ENCODE data around the gene TMED8.

TMED8 gene

DNA sequence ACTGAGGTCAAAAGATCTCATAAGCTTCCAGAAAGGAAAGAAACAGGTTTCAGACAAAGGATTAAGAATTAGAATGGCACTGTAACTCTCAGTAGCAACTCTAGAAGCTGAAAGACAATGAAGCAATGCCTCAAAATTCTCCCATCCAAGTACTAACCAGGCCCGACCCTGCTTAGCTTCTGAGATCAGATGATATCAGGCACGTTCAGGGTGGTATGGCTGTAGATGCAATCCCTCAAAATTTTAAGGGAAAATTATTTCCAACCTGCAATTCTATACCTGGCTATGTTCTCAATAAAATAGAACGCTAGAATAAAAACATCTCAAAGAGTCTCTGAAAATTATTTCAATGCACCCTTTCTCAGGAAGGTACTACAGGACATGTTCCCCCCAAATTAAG lies 26.9 kb upstream of the TMED8 start:
- no peaks in the 10 kb centered on the region for H3K27me3 Mint-ChIP-seq (ENCODE audit: low read depth)
- H3K27ac Mint-ChIP-seq, result no peak overlapping the region
- TF ChIP-seq, protein P1, sequence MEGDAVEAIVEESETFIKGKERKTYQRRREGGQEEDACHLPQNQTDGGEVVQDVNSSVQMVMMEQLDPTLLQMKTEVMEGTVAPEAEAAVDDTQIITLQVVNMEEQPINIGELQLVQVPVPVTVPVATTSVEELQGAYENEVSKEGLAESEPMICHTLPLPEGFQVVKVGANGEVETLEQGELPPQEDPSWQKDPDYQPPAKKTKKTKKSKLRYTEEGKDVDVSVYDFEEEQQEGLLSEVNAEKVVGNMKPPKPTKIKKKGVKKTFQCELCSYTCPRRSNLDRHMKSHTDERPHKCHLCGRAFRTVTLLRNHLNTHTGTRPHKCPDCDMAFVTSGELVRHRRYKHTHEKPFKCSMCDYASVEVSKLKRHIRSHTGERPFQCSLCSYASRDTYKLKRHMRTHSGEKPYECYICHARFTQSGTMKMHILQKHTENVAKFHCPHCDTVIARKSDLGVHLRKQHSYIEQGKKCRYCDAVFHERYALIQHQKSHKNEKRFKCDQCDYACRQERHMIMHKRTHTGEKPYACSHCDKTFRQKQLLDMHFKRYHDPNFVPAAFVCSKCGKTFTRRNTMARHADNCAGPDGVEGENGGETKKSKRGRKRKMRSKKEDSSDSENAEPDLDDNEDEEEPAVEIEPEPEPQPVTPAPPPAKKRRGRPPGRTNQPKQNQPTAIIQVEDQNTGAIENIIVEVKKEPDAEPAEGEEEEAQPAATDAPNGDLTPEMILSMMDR (IDR thresholded peaks at IDR 0.05; ENCODE audit: unreplicated experiment in 3 of 3), result no peak
- H3K4me3 Mint-ChIP-seq, result no peak overlapping the region
- H3K36me3 Mint-ChIP-seq (ENCODE audit: low read depth), result peaks cover 6% of the 10 kb centered on the region
- H3K4me1 Mint-ChIP-seq, result peaks cover 9% of the 10 kb centered on the region
- no peaks in the 10 kb centered on the region for H3K9me3 Mint-ChIP-seq

DNA sequence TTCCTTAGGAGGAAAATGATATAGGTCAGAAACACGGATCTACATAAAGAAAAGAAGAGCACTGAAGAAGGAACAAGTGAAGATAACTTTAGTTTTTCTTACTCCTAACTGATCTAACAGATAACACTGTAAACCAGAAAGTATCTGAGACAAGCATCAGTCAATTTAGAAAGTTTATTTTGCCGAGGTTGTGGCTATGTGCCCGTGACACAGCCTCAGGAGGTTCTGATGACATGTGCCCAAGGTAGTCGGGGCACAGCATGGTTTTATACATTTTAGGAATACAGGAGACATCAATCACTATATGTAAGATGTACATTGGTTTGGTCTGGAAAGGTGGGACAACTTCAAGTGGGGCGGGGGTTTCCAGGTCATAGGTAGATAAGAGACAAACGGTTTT lies 23.3 kb upstream of the TMED8 start:
- Mint-ChIP-seq H3K4me3 (no peak overlapping the region), H3K27me3 (ENCODE audit: low read depth) (no peaks in the 10 kb centered on the region), H3K4me1 (no peaks in the 10 kb centered on the region), H3K36me3 (ENCODE audit: low read depth) (peaks cover 12% of the 10 kb centered on the region), H3K27ac (no peak overlapping the region), H3K9me3 (peaks cover 5% of the 10 kb centered on the region)
- TF ChIP-seq, protein P1 (IDR thresholded peaks at IDR 0.05; ENCODE audit: unreplicated experiment in 3 of 3), result no peak

DNA sequence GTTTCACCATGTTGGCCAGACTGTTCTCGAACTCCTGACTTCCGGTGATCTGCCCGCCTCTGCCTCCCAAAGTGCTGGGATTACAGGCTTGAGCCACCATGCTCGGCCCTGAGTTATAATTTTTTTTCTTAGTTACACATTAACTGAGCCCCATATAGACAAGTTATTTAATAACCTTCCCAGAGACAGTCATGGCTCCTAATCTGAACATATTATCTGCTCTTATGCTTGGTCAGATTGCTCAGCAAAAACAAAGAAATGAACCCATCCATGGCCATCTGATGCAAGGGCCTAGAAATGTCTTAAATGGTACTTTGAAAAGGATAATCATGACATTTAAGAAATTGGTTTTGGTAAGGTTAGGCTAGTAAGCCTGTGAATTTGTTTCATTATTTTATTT lies 13.3 kb upstream of the TMED8 start:
- TF ChIP-seq, protein P1 (IDR thresholded peaks at IDR 0.05; ENCODE audit: unreplicated experiment in 3 of 3), result no peak
- peaks cover 9% of the 10 kb centered on the region for H3K36me3 Mint-ChIP-seq (ENCODE audit: low read depth)
- H3K4me3 Mint-ChIP-seq, result no peak overlapping the region
- H3K9me3 Mint-ChIP-seq, result no peaks in the 10 kb centered on the region
- no peaks in the 10 kb centered on the region for H3K4me1 Mint-ChIP-seq
- no peaks in the 10 kb centered on the region for H3K27me3 Mint-ChIP-seq (ENCODE audit: low read depth)
- no peak overlapping the region for H3K27ac Mint-ChIP-seq

DNA sequence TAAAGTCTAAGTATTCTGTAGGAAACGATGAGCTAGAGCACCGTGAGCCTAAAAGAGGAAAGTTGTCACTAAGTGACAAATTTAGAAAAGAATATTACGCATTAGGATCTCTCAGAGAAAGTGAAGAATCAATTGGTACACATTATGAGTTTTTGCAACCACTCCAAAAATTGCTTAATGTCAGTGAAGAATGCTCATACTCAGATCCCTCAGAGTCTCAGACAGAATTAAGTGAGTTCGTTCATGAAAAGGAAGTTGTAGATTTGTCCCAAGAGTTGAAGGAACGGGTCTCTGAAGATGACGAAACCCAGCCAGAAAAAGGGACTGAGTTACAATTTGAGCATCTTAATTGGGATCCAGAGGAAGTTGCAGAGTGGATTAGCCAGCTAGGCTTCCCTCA lies 1.8 kb upstream of the TMED8 start:
- TF ChIP-seq, protein P1 (IDR thresholded peaks at IDR 0.05; ENCODE audit: unreplicated experiment in 3 of 3), result no peak
- no peak overlapping the region for H3K4me3 Mint-ChIP-seq
- peaks cover 10% of the 10 kb centered on the region for H3K36me3 Mint-ChIP-seq (ENCODE audit: low read depth)
- no peaks in the 10 kb centered on the region for H3K9me3 Mint-ChIP-seq
- no peaks in the 10 kb centered on the region for H3K27me3 Mint-ChIP-seq (ENCODE audit: low read depth)
- peaks cover 20% of the 10 kb centered on the region for H3K4me1 Mint-ChIP-seq
- no peak overlapping the region for H3K27ac Mint-ChIP-seq

DNA sequence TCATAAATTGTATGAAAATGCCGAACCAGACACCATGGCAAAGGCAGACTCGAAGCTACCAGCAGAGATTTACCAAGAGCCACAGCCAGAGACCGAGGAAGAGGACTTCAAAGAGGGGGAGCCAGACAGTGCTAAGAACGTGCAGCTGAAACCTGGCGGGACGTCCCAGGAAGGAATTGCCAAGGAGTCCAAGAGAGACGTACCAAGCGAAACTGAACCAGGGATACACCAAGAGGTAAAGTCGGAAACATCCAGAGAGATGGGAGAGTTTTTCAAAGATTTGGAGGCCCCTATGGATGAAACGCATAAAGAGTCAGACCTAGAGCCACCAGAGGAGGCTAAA lies 579 bp upstream of the TMED8 start:
- TF ChIP-seq, protein P1 (IDR thresholded peaks at IDR 0.05; ENCODE audit: unreplicated experiment in 3 of 3), result no peak
- Mint-ChIP-seq H3K27ac (no peak overlapping the region), H3K4me3 (no peak overlapping the region), H3K4me1 (peaks cover 29% of the 10 kb centered on the region), H3K9me3 (no peaks in the 10 kb centered on the region), H3K36me3 (ENCODE audit: low read depth) (peaks cover 10% of the 10 kb centered on the region), H3K27me3 (ENCODE audit: low read depth) (no peaks in the 10 kb centered on the region)

DNA sequence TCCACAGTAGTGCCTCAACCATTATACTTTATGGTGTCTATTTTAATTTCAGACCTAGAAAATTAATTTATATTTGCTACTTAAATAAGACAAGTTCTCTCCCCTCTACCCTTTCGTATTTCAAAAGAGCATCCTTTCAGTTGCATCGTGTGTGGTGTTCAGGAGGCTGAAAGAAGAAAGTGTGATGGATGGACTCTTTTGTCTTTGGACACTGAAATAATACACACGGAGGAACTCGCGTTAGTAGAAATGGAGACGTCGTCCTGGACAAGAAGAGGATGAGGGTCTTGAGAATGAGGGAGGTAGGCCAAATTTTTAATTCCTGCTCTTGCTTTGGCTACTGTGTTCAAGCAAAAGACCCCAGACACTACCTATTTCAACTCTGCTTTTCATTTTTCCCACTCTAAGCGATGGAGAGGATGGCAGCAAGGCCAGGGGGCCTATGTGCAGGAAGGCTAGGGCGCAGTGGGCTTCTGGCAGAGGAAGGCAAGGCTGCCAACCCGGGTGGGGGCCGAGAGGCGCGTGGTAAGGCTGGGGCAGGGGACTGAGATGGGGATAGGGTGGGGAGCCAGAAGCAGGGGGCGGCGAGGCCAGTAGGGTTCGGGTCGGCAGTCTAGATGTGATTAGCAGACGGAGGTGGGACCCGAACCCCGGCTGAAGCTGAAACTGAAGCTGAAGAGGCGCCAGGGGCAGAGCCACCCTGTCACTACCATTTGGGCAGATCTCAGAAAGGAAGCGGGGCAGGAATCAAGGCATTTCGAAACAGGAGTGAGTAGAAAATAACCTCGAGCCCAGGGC lies 722 bp downstream of the TMED8 start:
- Mint-ChIP-seq H3K9me3 (no peaks in the 10 kb centered on the region), H3K36me3 (ENCODE audit: low read depth) (peaks cover 9% of the 10 kb centered on the region), H3K4me3 (peak overlapping the region; percentile 92 to 95 (median 94)), H3K27me3 (ENCODE audit: low read depth) (no peaks in the 10 kb centered on the region), H3K4me1 (peaks cover 40% of the 10 kb centered on the region), H3K27ac (peak overlapping the region in 2 of 3 experiments; percentile 93 to 96)
- TF ChIP-seq, protein P1 (IDR thresholded peaks at IDR 0.05; ENCODE audit: unreplicated experiment in 3 of 3), result no peak

Data from nephron (organoid).